CD4-positive, alpha-beta T cell treated with Interleukin-17A for 4 hours (primary cell): Measurements from ENCODE around the gene SPATA3.
"Not testable (repeated sequence)": the region's sequence is repeated elsewhere in the genome, so short reads cannot be mapped to it uniquely, and the experiment has no call there.

Experiments used
- DNase-seq: peaks from one replicate; pipeline ENCODE4 v3.0.0-alpha.2; 2020; ENCODE audit warnings: mixed read lengths

SPATA3 gene

GRCh38 chr2:230999477-230999876, 3.6 kb downstream of the SPATA3 start:
- DNase-seq = no peak

- no peak for DNase-seq
Observed at GRCh38 chr2:231000211-231000904, 4.4 kb downstream of the SPATA3 start.

- no peak for DNase-seq
Observed at GRCh38 chr2:231001036-231001435, 5.1 kb downstream of the SPATA3 start.

DNA sequence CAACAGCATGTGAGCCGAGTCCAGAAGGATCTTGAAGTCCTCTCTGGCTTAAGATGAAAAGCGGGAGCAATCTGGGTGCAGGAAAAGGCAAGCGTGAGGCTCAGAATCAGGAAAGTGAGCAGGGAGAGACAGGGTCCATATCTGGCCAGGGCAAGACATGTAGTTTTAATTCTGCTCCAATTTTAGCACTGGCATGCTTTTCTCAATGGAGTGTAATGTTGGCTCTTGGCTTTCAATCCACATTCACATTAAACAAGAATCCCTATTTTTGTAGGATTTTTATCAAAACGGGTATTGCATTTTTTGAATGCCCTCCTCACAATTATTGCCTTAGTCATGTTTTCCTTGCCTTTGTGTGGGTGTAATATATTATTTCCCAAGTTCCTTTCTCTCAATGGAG, 6.0 kb downstream of the SPATA3 start:
- no peak for DNase-seq

DNA sequence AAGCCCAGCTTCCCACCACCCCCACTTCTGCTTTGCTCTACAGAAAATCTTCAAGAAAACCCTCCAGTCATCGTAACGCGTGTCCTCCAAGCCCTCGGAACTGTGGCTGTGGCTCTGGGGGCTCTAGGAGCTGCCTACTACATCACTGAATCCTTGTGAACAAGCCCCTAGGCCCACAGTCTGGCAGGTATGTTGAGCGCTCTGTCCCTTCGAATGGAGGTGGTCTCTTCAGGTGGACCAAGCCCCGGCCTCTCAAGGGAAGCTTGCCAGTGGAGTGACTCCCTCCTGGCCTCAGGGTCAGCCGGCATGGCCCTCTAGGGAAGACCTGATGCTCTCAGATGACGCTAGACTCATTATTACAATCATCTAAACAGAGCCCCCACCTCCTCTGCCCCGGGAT, 6.7 kb downstream of the SPATA3 start:
- DNase-seq = no peak

DNA sequence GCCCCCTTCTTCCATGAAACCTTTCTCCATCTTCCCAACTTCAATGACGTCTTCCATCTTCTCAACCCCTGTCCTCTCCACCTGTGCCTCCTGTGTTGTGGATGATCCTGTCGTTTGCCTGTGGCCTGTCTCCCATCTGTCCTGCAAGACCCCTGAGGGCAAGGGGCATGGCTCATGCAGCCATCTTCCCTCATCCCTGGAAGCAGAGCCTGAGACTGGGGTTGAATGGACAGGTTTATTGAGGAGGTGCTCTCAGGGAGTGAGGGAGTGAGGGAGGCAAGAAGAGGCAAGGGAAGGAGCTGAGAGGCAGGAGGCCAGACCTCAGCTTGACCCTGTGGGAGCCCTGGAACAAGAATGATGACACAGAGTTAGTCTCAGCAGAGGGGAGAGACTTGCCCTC, 7.3 kb downstream of the SPATA3 start:
- DNase-seq = no peak

DNA sequence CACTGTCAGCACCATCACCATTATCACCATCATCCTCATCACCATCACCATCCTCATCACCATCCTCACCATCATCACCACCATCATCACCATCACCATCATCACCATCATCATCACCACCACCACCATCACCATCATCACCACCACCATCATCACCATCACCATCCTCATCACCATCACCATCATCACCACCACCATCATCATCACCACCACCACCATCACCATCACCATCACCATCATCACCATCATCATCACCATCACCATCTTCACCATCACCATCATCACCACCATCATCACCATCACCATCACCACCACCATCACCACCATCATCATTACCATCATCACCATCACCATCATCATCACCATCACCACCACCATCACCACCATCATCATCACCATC, 9.0 kb downstream of the SPATA3 start:
- DNase-seq = not testable (repeated sequence)

DNA sequence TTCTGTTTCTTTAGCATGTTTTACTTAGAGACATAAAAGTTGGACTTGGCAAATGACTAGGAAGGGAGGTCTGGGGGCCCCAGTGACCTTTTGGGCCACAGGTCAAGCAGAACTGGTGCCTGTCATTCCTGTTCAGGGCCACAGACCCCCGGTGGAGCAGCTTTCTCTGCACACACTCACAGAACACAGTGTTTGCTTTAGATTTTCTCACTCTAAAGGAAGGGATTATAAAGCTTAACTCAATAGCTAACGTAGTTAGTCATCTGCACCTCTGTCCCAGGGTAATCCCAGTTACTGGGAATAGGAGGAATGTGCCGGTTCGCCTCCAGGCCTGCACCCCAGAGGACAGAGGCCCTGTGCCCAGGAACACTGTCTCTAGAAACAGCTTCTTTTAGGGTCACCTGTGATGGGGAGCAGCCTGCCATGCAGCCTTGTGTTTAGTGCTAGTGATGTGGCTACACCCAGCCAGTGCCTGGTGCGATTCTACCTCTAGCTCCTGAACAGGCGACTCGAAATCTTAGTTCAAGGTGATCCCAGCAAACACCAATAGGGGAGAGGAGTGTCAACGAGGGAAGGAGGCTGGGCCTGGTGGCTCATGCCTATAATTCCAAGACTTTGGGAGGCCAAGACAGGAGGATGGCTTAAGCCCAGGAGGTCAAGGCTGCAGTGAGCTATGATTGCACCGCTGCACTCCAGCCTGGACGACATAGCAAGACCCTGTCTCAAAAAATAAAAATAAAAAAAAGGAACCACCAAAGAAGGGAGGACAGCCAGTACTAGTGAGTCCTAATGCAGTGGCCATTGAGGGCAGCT, 11.6 kb downstream of the SPATA3 start:
- no peak for DNase-seq

DNA sequence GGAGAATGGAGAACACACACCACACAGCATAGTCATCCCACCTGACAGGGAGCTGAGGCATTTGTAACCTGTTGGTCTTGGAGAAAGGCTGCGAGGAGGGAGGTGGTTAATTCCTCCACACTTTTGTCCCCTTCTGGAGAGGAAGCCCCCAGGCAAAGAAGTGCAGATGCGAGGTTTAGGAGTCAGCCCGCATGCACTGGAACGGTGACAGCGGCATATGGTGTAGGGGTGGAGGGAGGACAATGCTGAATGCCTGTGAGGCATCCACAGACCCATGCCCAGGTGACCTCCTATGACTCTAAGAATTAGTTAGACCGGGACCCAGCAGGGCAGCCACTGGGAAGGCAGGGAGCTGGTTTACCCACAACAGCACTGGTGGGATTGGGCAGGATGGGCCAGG, 12.2 kb downstream of the SPATA3 start:
- DNase-seq = no peak

GRCh38 chr2:231009236-231009919, 13.5 kb downstream of the SPATA3 start:
- no peak for DNase-seq

DNA sequence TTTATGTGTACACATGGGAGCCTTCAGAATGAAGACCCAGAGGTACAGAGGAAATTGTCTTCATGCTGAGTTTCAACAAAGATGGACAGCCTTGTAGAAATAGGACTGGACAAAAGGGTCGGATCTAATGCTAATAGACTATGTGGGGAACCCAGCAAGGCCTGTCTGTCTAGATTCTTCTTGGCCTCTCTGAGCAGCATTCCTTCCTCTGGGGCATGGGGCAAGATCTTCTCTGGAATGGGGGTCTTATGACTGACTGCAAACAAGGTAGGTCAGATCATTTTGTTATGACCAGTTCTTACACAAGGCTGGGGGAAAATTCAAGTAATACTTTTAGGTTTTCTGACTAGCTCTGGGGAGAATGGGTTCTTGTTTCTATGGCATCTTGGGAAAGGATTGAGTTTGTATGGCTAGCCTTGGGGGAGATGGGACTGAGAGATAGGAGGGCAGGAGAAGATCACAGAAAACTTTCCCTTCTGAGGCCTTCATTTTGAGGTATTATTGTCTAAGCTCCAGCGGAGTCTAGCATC, 14.3 kb downstream of the SPATA3 start:
- no peak for DNase-seq

DNA sequence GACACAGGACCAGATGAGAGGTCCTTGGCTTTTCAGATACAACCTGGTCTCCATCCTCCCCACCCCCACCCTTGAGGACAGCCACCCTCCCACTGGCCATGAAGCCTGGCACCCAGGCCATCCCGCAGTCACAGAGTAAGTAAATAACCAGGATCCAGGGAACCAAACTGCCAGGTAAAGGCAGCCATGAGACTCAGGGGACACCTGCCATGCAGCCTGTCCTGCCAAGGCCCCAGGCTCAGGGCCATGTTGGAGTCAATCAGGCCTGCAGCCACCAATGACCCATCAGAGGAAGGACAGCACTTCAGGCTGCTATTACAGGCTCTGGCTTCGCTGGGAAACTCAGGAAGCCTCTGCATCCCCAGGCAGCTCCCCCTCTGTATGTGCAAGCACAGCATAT, 15.6 kb downstream of the SPATA3 start:
- DNase-seq = no peak

- DNase-seq = no peak
Observed at GRCh38 chr2:231012463-231012862, 16.5 kb downstream of the SPATA3 start.

- DNase-seq = no peak
Observed at GRCh38 chr2:231013820-231014219, 17.9 kb downstream of the SPATA3 start.

- DNase-seq = no peak
Observed at GRCh38 chr2:231015478-231015877, 19.6 kb downstream of the SPATA3 start.

GRCh38 chr2:231015926-231016325, 20.0 kb downstream of the SPATA3 start:
- DNase-seq = no peak

GRCh38 chr2:231016566-231017230, 20.8 kb downstream of the SPATA3 start:
- DNase-seq = no peak

- no peak for DNase-seq
Observed at GRCh38 chr2:231017231-231017598, 21.3 kb downstream of the SPATA3 start.

DNA sequence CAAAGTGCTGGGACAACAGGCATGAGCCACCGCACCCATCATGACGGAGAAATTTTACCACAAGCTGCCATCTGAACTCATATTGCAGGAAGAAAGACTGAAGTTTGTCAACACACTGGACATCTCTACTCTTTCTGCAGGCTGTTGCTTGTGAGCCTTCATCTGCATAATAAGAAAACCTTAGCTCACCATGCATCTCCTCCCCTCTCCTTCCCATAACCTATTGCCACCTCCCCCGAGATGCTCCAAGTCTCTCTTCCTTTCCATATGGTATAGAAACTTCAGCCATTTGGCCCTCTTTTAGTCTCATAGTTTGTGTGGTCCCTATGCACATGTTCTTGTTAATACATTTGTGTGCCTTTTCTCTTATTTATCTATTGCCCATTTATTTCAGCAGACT, 22.3 kb downstream of the SPATA3 start:
- no peak for DNase-seq

DNA sequence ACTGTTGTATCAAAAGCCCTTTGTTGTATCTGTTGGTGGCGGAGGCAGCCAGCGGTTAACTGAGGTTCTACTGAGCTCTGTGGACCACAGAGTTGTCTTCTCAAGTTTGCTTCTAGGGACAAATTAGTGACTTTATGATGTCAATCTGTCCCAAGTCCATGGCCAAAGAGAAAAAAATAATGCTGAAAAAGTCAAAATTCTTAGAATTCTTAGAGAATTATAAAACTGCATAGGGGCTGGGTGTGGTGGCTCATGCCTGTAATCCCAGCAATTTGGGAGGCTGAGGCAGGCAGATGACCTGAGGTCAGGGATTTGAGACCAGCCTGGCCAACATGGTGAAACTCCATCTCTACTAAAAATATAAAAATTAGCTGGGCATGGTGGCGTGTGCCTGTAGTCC, 29.1 kb downstream of the SPATA3 start:
- not testable (repeated sequence) for DNase-seq

DNA sequence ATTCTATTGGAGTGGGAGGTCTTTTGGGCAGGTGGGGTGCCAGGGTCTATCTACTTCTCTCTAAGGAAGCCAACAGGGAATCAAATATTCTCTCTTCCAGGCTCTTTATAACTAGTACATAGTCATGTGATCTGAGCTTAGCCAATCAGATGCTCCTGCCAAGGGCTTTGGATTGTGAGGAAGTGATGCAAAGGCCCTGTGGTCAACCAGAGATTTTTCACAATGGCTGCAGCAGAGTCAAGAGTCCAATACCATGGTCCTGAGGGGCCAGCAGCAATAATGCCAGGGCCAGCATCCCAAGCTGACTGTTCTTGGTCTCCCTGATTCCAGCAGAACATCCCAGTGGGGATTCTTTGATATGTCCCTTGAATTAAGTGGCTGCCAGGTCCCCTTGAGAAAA, 33.0 kb downstream of the SPATA3 start:
- DNase-seq = no peak

DNA sequence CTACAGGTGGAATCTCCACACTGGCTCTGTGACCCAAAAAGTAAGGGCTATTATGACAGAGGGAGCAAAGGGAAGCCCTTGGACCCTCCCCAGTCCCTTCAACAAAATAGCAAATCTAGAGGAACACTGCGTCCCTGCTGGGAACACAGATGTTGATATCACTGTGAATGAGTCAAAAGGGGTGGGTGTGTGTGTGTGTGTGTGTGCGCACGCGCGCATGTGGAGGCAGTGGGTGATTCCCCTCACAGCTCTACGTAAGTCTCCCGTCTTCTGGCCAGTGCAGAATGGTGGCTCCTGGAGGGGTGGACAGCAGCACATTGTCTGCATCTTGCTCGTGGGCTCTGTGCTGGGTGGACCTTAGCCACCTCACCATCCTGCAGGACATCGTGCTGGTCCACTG, 33.6 kb downstream of the SPATA3 start:
- DNase-seq = no peak

DNA sequence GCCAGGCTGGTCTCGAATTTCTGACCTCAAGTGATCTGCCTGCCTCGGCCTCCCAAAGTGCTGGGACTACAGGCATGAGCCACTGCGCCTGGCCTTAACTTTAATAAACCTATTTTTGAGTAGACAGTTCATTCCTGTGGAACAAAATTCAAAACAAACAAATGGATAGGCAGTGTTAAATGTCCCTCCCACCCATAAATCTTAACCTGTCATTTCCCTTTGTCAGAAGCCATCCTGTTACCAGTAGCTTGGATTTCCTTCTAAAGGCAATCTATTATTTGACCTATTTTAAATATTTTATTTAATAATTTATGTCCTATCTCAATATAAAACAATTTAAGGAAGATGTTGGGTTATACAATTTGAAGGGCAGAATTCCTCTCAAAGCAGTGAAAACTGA, 34.8 kb downstream of the SPATA3 start:
- no peak for DNase-seq
